ENCODE results near the gene CASKIN2. TPM values are rescaled to one million over a fixed set of nuclear protein-coding genes. Genes with fewer than 3 reads are reported as not detected.

The CASKIN2 gene
- polyA plus RNA-seq (2012; ENCODE audit: low read depth, missing spikeins): 0.04 TPM

- FAIRE-seq: peak; percentile 90
- TF ChIP-seq POLR2AphosphoS5 (IDR thresholded peaks at IDR 0.05; ENCODE audit: low read depth, low read length): no peak
- TF ChIP-seq POU2F2 (IDR thresholded peaks at IDR 0.05; ENCODE audit: low read depth, low read length): peak; percentile 57; the same call in 1 of the 2 replicates
- no peak for TF ChIP-seq POLR2A (IDR thresholded peaks at IDR 0.05; ENCODE audit: low read depth, low read length)
- TF ChIP-seq SPI1 (IDR thresholded peaks at IDR 0.05; ENCODE audit: low read depth, low read length): no peak
- TF ChIP-seq PAX5 (IDR thresholded peaks at IDR 0.05; ENCODE audit: insufficient read depth, low read length, severe bottlenecking): peak; percentile 22
- no peak for TF ChIP-seq TAF1 (IDR thresholded peaks at IDR 0.05; ENCODE audit: low read depth, low read length)
- peak; percentile 93 for DNase-seq (ENCODE audit: insufficient read length, low spot score)
These were observed at the start of gene CASKIN2 for GRCh38 chr17:75515496-75516254. Gene CASKIN2 (minus strand): TSS chr17:75515537. CDS start chr17:75513804, 1,733 bp downstream.

- TF ChIP-seq POLR2AphosphoS5 (IDR thresholded peaks at IDR 0.05; ENCODE audit: low read depth, low read length) (no peak), POLR2A (IDR thresholded peaks at IDR 0.05; ENCODE audit: low read depth, low read length) (no peak), SPI1 (IDR thresholded peaks at IDR 0.05; ENCODE audit: low read depth, low read length) (no peak), TAF1 (IDR thresholded peaks at IDR 0.05; ENCODE audit: low read depth, low read length) (no peak), POU2F2 (IDR thresholded peaks at IDR 0.05; ENCODE audit: low read depth, low read length) (no peak), PAX5 (IDR thresholded peaks at IDR 0.05; ENCODE audit: insufficient read depth, low read length, severe bottlenecking) (no peak)
- DNase-seq (ENCODE audit: insufficient read length, low spot score) (no peak), FAIRE-seq (no peak)
These were observed 49.7 kb upstream of the CASKIN2 start for GRCh38 chr17:75565066-75565465.

GRCh38 chr17:75564195-75564594 lies 48.9 kb upstream of the CASKIN2 start:
- FAIRE-seq (no peak), DNase-seq (ENCODE audit: insufficient read length, low spot score) (no peak)
- TF ChIP-seq POU2F2 (IDR thresholded peaks at IDR 0.05; ENCODE audit: low read depth, low read length): no peak
- no peak for TF ChIP-seq POLR2AphosphoS5 (IDR thresholded peaks at IDR 0.05; ENCODE audit: low read depth, low read length)

GRCh38 chr17:75563063-75563758 lies 47.9 kb upstream of the CASKIN2 start:
- DNase-seq (ENCODE audit: insufficient read length, low spot score): no peak
- FAIRE-seq: no peak
- TF ChIP-seq POU2F2 (IDR thresholded peaks at IDR 0.05; ENCODE audit: low read depth, low read length) (no peak), POLR2A (IDR thresholded peaks at IDR 0.05; ENCODE audit: low read depth, low read length) (no peak), SPI1 (IDR thresholded peaks at IDR 0.05; ENCODE audit: low read depth, low read length) (no peak), TAF1 (IDR thresholded peaks at IDR 0.05; ENCODE audit: low read depth, low read length) (no peak), POLR2AphosphoS5 (IDR thresholded peaks at IDR 0.05; ENCODE audit: low read depth, low read length) (no peak), PAX5 (IDR thresholded peaks at IDR 0.05; ENCODE audit: insufficient read depth, low read length, severe bottlenecking) (no peak)

- DNase-seq (ENCODE audit: insufficient read length, low spot score): no peak
- no peak for FAIRE-seq
- TF ChIP-seq TAF1 (IDR thresholded peaks at IDR 0.05; ENCODE audit: low read depth, low read length) (no peak), POU2F2 (IDR thresholded peaks at IDR 0.05; ENCODE audit: low read depth, low read length) (no peak), POLR2AphosphoS5 (IDR thresholded peaks at IDR 0.05; ENCODE audit: low read depth, low read length) (no peak), PAX5 (IDR thresholded peaks at IDR 0.05; ENCODE audit: insufficient read depth, low read length, severe bottlenecking) (no peak), SPI1 (IDR thresholded peaks at IDR 0.05; ENCODE audit: low read depth, low read length) (no peak), POLR2A (IDR thresholded peaks at IDR 0.05; ENCODE audit: low read depth, low read length) (no peak)
These were observed 46.7 kb upstream of the CASKIN2 start for GRCh38 chr17:75561927-75562603.

GRCh38 chr17:75559958-75560533 lies 44.7 kb upstream of the CASKIN2 start:
- TF ChIP-seq PAX5 (IDR thresholded peaks at IDR 0.05; ENCODE audit: insufficient read depth, low read length, severe bottlenecking): no peak
- no peak for TF ChIP-seq TAF1 (IDR thresholded peaks at IDR 0.05; ENCODE audit: low read depth, low read length)
- no peak for TF ChIP-seq POLR2AphosphoS5 (IDR thresholded peaks at IDR 0.05; ENCODE audit: low read depth, low read length)
- FAIRE-seq (no peak), DNase-seq (ENCODE audit: insufficient read length, low spot score) (no peak)

- FAIRE-seq (no peak), DNase-seq (ENCODE audit: insufficient read length, low spot score) (no peak)
- no peak for TF ChIP-seq SPI1 (IDR thresholded peaks at IDR 0.05; ENCODE audit: low read depth, low read length)
- no peak for TF ChIP-seq POLR2AphosphoS5 (IDR thresholded peaks at IDR 0.05; ENCODE audit: low read depth, low read length)
- TF ChIP-seq TAF1 (IDR thresholded peaks at IDR 0.05; ENCODE audit: low read depth, low read length): no peak
- no peak for TF ChIP-seq POU2F2 (IDR thresholded peaks at IDR 0.05; ENCODE audit: low read depth, low read length)
These were observed 43.6 kb upstream of the CASKIN2 start for GRCh38 chr17:75558666-75559530.

GRCh38 chr17:75557852-75558665 lies 42.7 kb upstream of the CASKIN2 start:
- TF ChIP-seq PAX5 (IDR thresholded peaks at IDR 0.05; ENCODE audit: insufficient read depth, low read length, severe bottlenecking) (no peak), POLR2A (IDR thresholded peaks at IDR 0.05; ENCODE audit: low read depth, low read length) (no peak), TAF1 (IDR thresholded peaks at IDR 0.05; ENCODE audit: low read depth, low read length) (no peak), SPI1 (IDR thresholded peaks at IDR 0.05; ENCODE audit: low read depth, low read length) (no peak)
- FAIRE-seq (no peak), DNase-seq (ENCODE audit: insufficient read length, low spot score) (no peak)

All from GM12891 (cell line).